Measurements from ENCODE around the gene HADHB. TPM values are rescaled to one million over a fixed set of nuclear protein-coding genes. Genes with fewer than 3 reads are reported as not detected.

Gene HADHB
- total and polyA plus RNA-seq, 10 of the 15 experiments (the other 5 are each of a cell fraction or from before 2014, with no cell fraction given) = 53.7 to 145 (median 85.5) TPM

- TF ChIP-seq E4F1 (IDR thresholded peaks at IDR 0.05; ENCODE audit: borderline replicate concordance, partially characterized antibody) = no peak
These were observed 21.7 kb upstream of the HADHB start (continued) for GRCh38 chr2:26223018-26223417.

GRCh38 chr2:26224095-26224494, 20.6 kb upstream of the HADHB start:
- H3K4me3 ChIP-seq = no peak overlapping the region
- intact Hi-C loops (cut with micrococcal nuclease; ENCODE audit: unreplicated experiment) (no loop called here), in situ Hi-C loops (cut with MboI) (no loop called here)
- no peak for DNase-seq (ENCODE audit: low read depth, low spot score)
- CTCF ChIA-PET = interaction anchor here (0.9 kb wide), 1 partner anchor 9 kb away, joined by 3 read pairs; no protein-coding TSS in a partner anchor
- POLR2A ChIA-PET = interaction anchor here (0.7 kb wide), 1 partner anchor 13 kb away, joined by 3 read pairs; no protein-coding TSS in a partner anchor
- H2AFZ ChIP-seq (ENCODE audit: control insufficient read depth, low read depth, low read length) = no peak overlapping the region
- H3K4me2 ChIP-seq (ENCODE audit: control insufficient read depth, insufficient read depth) = no peak overlapping the region
- H3K79me2 ChIP-seq (ENCODE audit: control insufficient read depth, insufficient read depth, low read length) = no peaks in the 10 kb centered on the region
- RAD21 ChIA-PET (ENCODE audit: unreplicated experiment) = no interaction called here
- H3K4me1 ChIP-seq (ENCODE audit: control insufficient read depth, insufficient read depth, low read length) = no peaks in the 10 kb centered on the region
- H3K9ac ChIP-seq (ENCODE audit: control insufficient read depth, insufficient read depth, low read length) = no peak overlapping the region
- no peak for FAIRE-seq
- H3K36me3 ChIP-seq (ENCODE audit: control insufficient read depth in 2 of 2, insufficient read depth in 2 of 2, low read length in 1 of 2) = peaks cover 0 to 16% of the 10 kb centered on the region in 2 experiments; a peak in 3 of 4 replicates
- H3K27me3 ChIP-seq (replicated peaks in 1 of 2; ENCODE audit: control insufficient read depth in 2 of 2, insufficient read depth in 2 of 2, low read length in 1 of 2) = no peaks in the 10 kb centered on the region
- SMC1A ChIA-PET (ENCODE audit: uncharacterized antibody, unreplicated experiment) = no interaction called here
- ATAC-seq = no peak
- WGBS (ENCODE audit: insufficient coverage, insufficient replicate concordance, low lambda C conversion rate, missing lambda C conversion rate) = 97% methylated on average over 2 of the region's 2 CpGs
- TF ChIP-seq ZNF687 (IDR thresholded peaks at IDR 0.05) (no peak), MEF2B (IDR thresholded peaks at IDR 0.05; ENCODE audit: partially characterized antibody, poor library complexity, severe bottlenecking) (no peak), FOS (IDR thresholded peaks at IDR 0.05; ENCODE audit: borderline replicate concordance, extremely low read depth, insufficient read length) (no peak), ZBED1 (IDR thresholded peaks at IDR 0.05; ENCODE audit: borderline replicate concordance) (no peak), MAX (IDR thresholded peaks at IDR 0.05; ENCODE audit: low read depth, low read length) (no peak), POLR2AphosphoS5 (IDR thresholded peaks at IDR 0.05; ENCODE audit: low read length) (no peak), BCL11A (IDR thresholded peaks at IDR 0.05; ENCODE audit: low read depth, low read length) (no peak), E2F8 (IDR thresholded peaks at IDR 0.05; ENCODE audit: low read depth, partially characterized antibody) (no peak), MEF2A (IDR thresholded peaks at IDR 0.05; ENCODE audit: insufficient read depth, low read depth, low read length) (no peak)
- no peaks in the 10 kb centered on the region for H4K20me1 ChIP-seq (ENCODE audit: control insufficient read depth, insufficient read depth)
- BruUV-seq (replicated peaks) = no TSS peak
- no peak overlapping the region for H3K27ac ChIP-seq (ENCODE audit: control insufficient read depth, insufficient read depth)
- peaks cover 2% of the 10 kb centered on the region; the same call in 2 of the 3 replicates for H3K9me3 ChIP-seq (replicated peaks; ENCODE audit: control insufficient read depth, insufficient read depth, low read length)
